HepG2 (cell line): Measurements from ENCODE around the gene PSD4. TPM values are rescaled to one million over a fixed set of nuclear protein-coding genes. Genes with fewer than 3 reads are reported as not detected.
A peak's percentile ranks its signal among the peaks of the same experiment; 100 is the strongest.

Experiments used
- ATAC-seq: fragments of 200-7000 bp; cut with Tn5 transposase; 3 replicates; pipeline ENCODE4 v1.9.1; 2020; ENCODE audit warnings: mild to moderate bottlenecking, moderate library complexity
- BruUV-seq: library from RNA; stranded (reverse); fragments of 400-500 nt; replicated peaks from 2 replicates; lab custom pipeline; 2021; lab: Mats Ljungman, UMichigan
- CTCF ChIA-PET: fragments of 300-600 bp; formaldehyde crosslinking; extraction: SDS; loops from one replicate; lab custom pipeline; 2021; ENCODE audit warnings: low total read pairs, inconsistent platforms, low intra/inter-chr PET ratio; lab: Yijun Ruan, JAX
- POLR2A ChIA-PET: fragments of 350-600 bp; sonication (Branson Sonifier 250); formaldehyde crosslinking; loops from one replicate; lab custom pipeline; 2020; ENCODE audit warnings: antibody characterized with exemption, inconsistent platforms; lab: Yijun Ruan, JAX
- DNase-seq: peaks from one replicate; pipeline ENCODE4 v3.0.0-alpha.2; 2015; ENCODE audit warnings: low spot score
- FAIRE-seq: peaks from 3 replicates; lab custom pipeline; 2011; peaks lifted over from hg19 to GRCh38; lab: Jason Lieb, UNC
- H2AFZ ChIP-seq: one replicate; pipeline ENCODE4 v1.6.1; 2011; ENCODE audit warnings: low read length, inconsistent platforms
- H3K27ac ChIP-seq: fragments of 300-600 bp; 3 replicates; pipeline ENCODE4 v1.8.0; 2011; ENCODE audit warnings: mixed run types, mild to moderate bottlenecking, mixed read lengths, low read length, inconsistent platforms; ENCODE audit not compliant: insufficient read depth; ENCODE audit errors: extremely low read length
- H3K27me3 ChIP-seq, 2 experiments: fragments of 200-600 bp in 1 of 2; 2 replicates in 1 of 2; 3 replicates in 1 of 2; pipeline versions ENCODE4 v1.6.0 to v1.8.0; 2011; ENCODE audit warnings: low read length in 2 of 2, mild to moderate bottlenecking in 2 of 2, moderate library complexity in 2 of 2, inconsistent platforms in 1 of 2; ENCODE audit not compliant: insufficient read depth in 2 of 2, control insufficient read depth in 1 of 2
- H3K36me3 ChIP-seq, 2 experiments: fragments of 200-600 bp in 1 of 2; replicated peaks in 1 of 2; 2 replicates in 1 of 2; 3 replicates in 1 of 2; pipeline versions ENCODE4 v1.5.1 to v1.8.0; 2011; ENCODE audit warnings: low read length in 2 of 2, inconsistent platforms in 1 of 2; ENCODE audit not compliant: insufficient read depth in 2 of 2, control insufficient read depth in 1 of 2
- H3K4me1 ChIP-seq: 2 replicates; pipeline ENCODE4 v1.5.1; 2012; ENCODE audit warnings: low read length, inconsistent platforms; ENCODE audit not compliant: insufficient read depth
- H3K4me2 ChIP-seq: 2 replicates; pipeline ENCODE4 v1.6.0; 2011; ENCODE audit warnings: low read depth, low read length, inconsistent platforms
- H3K4me3 ChIP-seq, 3 experiments: fragments of 200-600 bp in 1 of 3; sonication (generic), shearing (Covaris generic) in 1 of 3; replicated peaks in 1 of 3; 2 replicates each; pipeline ENCODE4 v1.5.1; 2011 to 2016; ENCODE audit warnings: low read length in 3 of 3, inconsistent platforms in 2 of 3, low read depth in 2 of 3, mild to moderate bottlenecking in 2 of 3, control low read depth in 1 of 3, mixed read lengths in 1 of 3; ENCODE audit not compliant: insufficient read depth in 1 of 3
- H3K79me2 ChIP-seq: one replicate; pipeline ENCODE4 v1.6.1; 2011; ENCODE audit warnings: low read length, inconsistent platforms; ENCODE audit not compliant: insufficient read depth
- H3K9ac ChIP-seq: 2 replicates; pipeline ENCODE4 v1.6.0; 2011; ENCODE audit warnings: mild to moderate bottlenecking, low read depth, low read length, inconsistent platforms; ENCODE audit not compliant: insufficient read depth
- H3K9me3 ChIP-seq: 2 replicates; pipeline ENCODE4 v1.5.1; 2012; ENCODE audit warnings: mild to moderate bottlenecking, low read length
- H4K20me1 ChIP-seq: 2 replicates; pipeline ENCODE4 v1.6.0; 2011; ENCODE audit warnings: inconsistent platforms, mild to moderate bottlenecking, low read length, moderate library complexity; ENCODE audit not compliant: insufficient read depth
- ATAD3A ChIP-seq: sonication (generic); formaldehyde crosslinking; IDR thresholded peaks from 2 replicates; pipeline ENCODE4 v1.4.0; 2020; ENCODE audit warnings: missing genetic modification reagents
- ATF3 ChIP-seq: sonication (generic); formaldehyde crosslinking; IDR thresholded peaks from 2 replicates; pipeline ENCODE4 v1.4.0; 2020; ENCODE audit warnings: missing genetic modification reagents
- BRF2 ChIP-seq: sonication (generic); formaldehyde crosslinking; IDR thresholded peaks from 2 replicates; pipeline ENCODE4 v1.8.1; 2022; ENCODE audit warnings: mild to moderate bottlenecking, missing genetic modification reagents
- CCAR2 ChIP-seq: fragments of 200-400 bp; formaldehyde crosslinking; optimal IDR thresholded peaks from 2 replicates; pipeline ENCODE3; 2018; ENCODE audit warnings: low read depth, mild to moderate bottlenecking, low read length, moderate library complexity
- HNRNPL ChIP-seq: fragments of 200-400 bp; formaldehyde crosslinking; IDR thresholded peaks from 2 replicates; pipeline ENCODE4 v1.6.1; 2017; ENCODE audit warnings: mild to moderate bottlenecking, low read depth, low read length
- MXI1 ChIP-seq: IDR thresholded peaks from 3 replicates; pipeline ENCODE4 v1.6.1; 2012; ENCODE audit warnings: low read depth, low read length, inconsistent platforms, borderline replicate concordance
- NFKB2 ChIP-seq: sonication (generic); formaldehyde crosslinking; IDR thresholded peaks from 2 replicates; pipeline ENCODE4 v1.4.0; 2020; ENCODE audit warnings: missing genetic modification reagents, borderline replicate concordance
- NPAS2 ChIP-seq: sonication (generic); formaldehyde crosslinking; IDR thresholded peaks from 2 replicates; pipeline ENCODE4 v1.8.0; 2022; ENCODE audit warnings: mild to moderate bottlenecking, missing genetic modification reagents, borderline replicate concordance
- ZBTB42 ChIP-seq: sonication (generic); formaldehyde crosslinking; IDR thresholded peaks from 2 replicates; pipeline ENCODE4 v1.5.0; 2020; ENCODE audit warnings: mild to moderate bottlenecking, missing genetic modification reagents
- ZFP36L2 ChIP-seq: sonication (generic); formaldehyde crosslinking; IDR thresholded peaks from 2 replicates; pipeline ENCODE4 v1.4.0; 2020; ENCODE audit warnings: missing genetic modification reagents
- ZNF142 ChIP-seq: sonication (generic); formaldehyde crosslinking; IDR thresholded peaks from 2 replicates; pipeline ENCODE4 v1.4.0; 2020; ENCODE audit warnings: missing genetic modification reagents
- ZNF777 ChIP-seq: sonication (generic); formaldehyde crosslinking; IDR thresholded peaks from 2 replicates; pipeline ENCODE4 v1.4.0; 2020; ENCODE audit warnings: missing genetic modification reagents
- ZSCAN20 ChIP-seq: sonication (generic); formaldehyde crosslinking; IDR thresholded peaks from 2 replicates; pipeline ENCODE4 v1.4.0; 2020; ENCODE audit warnings: missing genetic modification reagents, mild to moderate bottlenecking, borderline replicate concordance
- WGBS: methylation state at CpG from one replicate; pipeline ENCODE4 v1.1.6; 2017; ENCODE audit warnings: low lambda C conversion rate; 5-methylcytosine and 5-hydroxymethylcytosine counted together
- in situ Hi-C: cut with HindIII; loops from 2 replicates; pipeline ENCODE4 v1.10.0; 2017; ENCODE audit warnings: low pct_unique_long_range_greater_than_20kb; ENCODE audit not compliant: extremely low pct_ligation_motif_present
- intact Hi-C: fragments of 100-400 bp; cut with micrococcal nuclease; formaldehyde crosslinking; loops from one replicate; pipeline ENCODE4 v1.10.0; 2022; ENCODE audit not compliant: unreplicated experiment
- polyA plus RNA-seq, 8 experiments: library from polyadenylated mRNA; depleted of rRNA in 3 of 8; stranded (reverse) in 7 of 8; unstranded in 1 of 8; fragments of >200 nt; fragmentation: Illumina TruSeq in 4 of 8; extraction: Trizol in 4 of 8; gene quantifications; 2 replicates each; pipeline versions ENCODE4 v1.2.1 to v1.2.3, GENCODE V29; 2011 to 2016; ENCODE audit warnings: low read depth in 4 of 8, missing spikeins in 1 of 8, mixed read lengths in 1 of 8; ENCODE audit not compliant: insufficient read depth in 1 of 8
- total RNA-seq, 5 experiments: library from RNA; depleted of rRNA; stranded (reverse); fragments of >200 nt; fragmentation: Illumina TruSeq; extraction: Trizol; gene quantifications; 2 replicates each; pipeline ENCODE4 v1.2.3, GENCODE V29; 2016; ENCODE audit warnings: low read depth in 1 of 5
- TF ChIP-seq, protein P1 (sequence below): sonication (generic); formaldehyde crosslinking; IDR thresholded peaks from 2 replicates; pipeline ENCODE4 v1.9.0; 2021; ENCODE audit warnings: missing genetic modification reagents, mild to moderate bottlenecking, borderline replicate concordance

Gene PSD4
- total and polyA plus RNA-seq, 2 of the 13 experiments (the other 11 are each of a cell fraction or from before 2014, with no cell fraction given), result 5.8 to 9.4 TPM

DNA sequence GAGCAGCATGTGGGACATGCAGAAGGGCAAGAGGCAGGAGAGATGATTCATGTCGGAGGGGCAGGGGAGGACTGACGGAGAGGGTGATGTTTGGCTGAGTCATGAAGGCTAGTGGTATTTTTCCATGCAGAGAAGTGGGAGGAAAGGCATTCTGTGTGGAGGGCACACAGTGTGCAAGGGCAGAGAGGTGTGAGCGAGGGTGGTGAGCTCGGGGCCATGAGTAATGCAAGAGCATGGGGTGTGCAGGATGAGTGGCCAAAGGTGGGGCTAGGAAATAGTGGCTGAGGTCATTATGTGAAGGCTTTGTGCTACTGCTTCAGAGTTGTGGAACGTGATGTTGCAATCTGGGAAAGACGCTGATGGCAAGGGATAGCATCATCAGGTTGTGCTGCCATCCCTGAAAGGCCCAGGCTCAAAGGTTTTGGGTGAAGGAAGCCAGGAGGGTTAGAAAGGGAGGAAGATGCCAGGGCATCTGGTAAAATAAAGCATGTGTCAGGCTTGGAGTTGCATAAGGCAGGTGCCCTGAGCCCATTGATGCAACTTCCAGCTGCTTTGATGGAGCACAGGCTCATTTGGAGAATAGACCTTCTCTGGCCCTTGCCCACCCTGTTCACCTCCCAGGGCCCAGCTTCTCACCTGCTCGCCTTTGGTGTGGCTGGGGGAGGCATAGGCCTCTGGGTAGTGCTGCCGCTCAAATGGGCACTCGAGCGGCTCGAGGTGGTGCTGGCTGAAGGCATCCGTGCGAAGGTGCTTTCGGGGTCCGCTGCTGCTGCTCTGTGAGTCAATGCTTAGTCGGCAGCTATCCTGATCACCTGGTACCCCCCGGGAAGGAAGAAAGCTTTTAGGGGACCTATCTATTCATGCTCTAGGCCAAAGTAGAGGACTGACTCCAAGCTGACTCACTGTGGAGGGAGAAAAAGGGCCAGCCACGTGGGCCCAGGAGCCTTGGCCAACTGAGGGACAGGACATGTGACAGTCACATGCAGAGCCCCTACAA lies 67.4 kb downstream of the PSD4 start:
- H3K27me3 ChIP-seq, result no peaks in the 10 kb centered on the region; a peak in 1 of 5 replicates
- H3K4me1 ChIP-seq, result peaks cover 78% of the 10 kb centered on the region
- H3K9ac ChIP-seq, result peak overlapping the region; percentile 8; the same call in 1 of the 2 replicates
- 56% methylated on average over 17 of the region's 18 CpGs for WGBS
- in situ Hi-C loops (no loop called here), intact Hi-C loops (loop anchor here (1.0 to 2.0 kb wide), 3 partner anchors 22 to 124 kb away; no protein-coding TSS in a partner anchor)
- H3K36me3 ChIP-seq, result no peaks in the 10 kb centered on the region
- CTCF ChIA-PET, result no interaction called here
- no peaks in the 10 kb centered on the region for H3K9me3 ChIP-seq
- BruUV-seq, result no TSS peak
- POLR2A ChIA-PET, result interaction anchor here (0.7 to 2.4 kb wide), 11 partner anchors 11 to 130 kb away, joined by 3 to 24 read pairs (median 5); no protein-coding TSS in a partner anchor
- ATAC-seq (peak; percentile 85), DNase-seq (peak; percentile 90), FAIRE-seq (peak; percentile 64)
- H3K79me2 ChIP-seq, result no peaks in the 10 kb centered on the region
- peak overlapping the region in 1 of 3 experiments; percentile 23; a peak in 1 of 6 replicates for H3K4me3 ChIP-seq
- peak overlapping the region; percentile 51 for H3K4me2 ChIP-seq
- no peak overlapping the region for H2AFZ ChIP-seq
- no peak overlapping the region for H3K27ac ChIP-seq
- H4K20me1 ChIP-seq, result no peaks in the 10 kb centered on the region
- TF ChIP-seq NFKB2 (CRISPR knock-in tag) (no peak), ZFP36L2 (CRISPR knock-in tag) (no peak), BRF2 (no peak), MXI1 (peak; percentile 65; the same call in 1 of the 3 replicates), ZSCAN20 (CRISPR knock-in tag) (no peak), NPAS2 (CRISPR knock-in tag) (no peak), ZNF142 (CRISPR knock-in tag) (no peak), ZNF777 (CRISPR knock-in tag) (no peak), ATAD3A (CRISPR knock-in tag) (no peak), CCAR2 (no peak), ZBTB42 (no peak), HNRNPL (0 out of 2 replicates have a peak, but pooled peaks have one; percentile 55), ATF3 (CRISPR knock-in tag) (0 out of 2 replicates have a peak, but pooled peaks have one; percentile 40)
- TF ChIP-seq, protein P1, sequence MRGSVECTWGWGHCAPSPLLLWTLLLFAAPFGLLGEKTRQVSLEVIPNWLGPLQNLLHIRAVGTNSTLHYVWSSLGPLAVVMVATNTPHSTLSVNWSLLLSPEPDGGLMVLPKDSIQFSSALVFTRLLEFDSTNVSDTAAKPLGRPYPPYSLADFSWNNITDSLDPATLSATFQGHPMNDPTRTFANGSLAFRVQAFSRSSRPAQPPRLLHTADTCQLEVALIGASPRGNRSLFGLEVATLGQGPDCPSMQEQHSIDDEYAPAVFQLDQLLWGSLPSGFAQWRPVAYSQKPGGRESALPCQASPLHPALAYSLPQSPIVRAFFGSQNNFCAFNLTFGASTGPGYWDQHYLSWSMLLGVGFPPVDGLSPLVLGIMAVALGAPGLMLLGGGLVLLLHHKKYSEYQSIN (CRISPR knock-in tag), result no peak
